Amniotic stem cell (primary cell): ENCODE measurements around the gene MYO16.
"Not testable (repeated sequence)": the region's sequence is repeated elsewhere in the genome, so short reads cannot be mapped to it uniquely, and the experiment has no call there.

Experiments
- DNase-seq: peaks from one replicate; lab custom pipeline; 2025; lab: John Stamatoyannopoulos, UW

The MYO16 gene

GRCh38 chr13:108895220-108895704 lies 265.9 kb downstream of the MYO16 start:
- peak; percentile 51 for DNase-seq

GRCh38 chr13:108897955-108898354 lies 268.5 kb downstream of the MYO16 start:
- DNase-seq, result no peak

GRCh38 chr13:108902405-108903155 lies 273.2 kb downstream of the MYO16 start:
- no peak for DNase-seq

- no peak for DNase-seq
Measured at GRCh38 chr13:108903613-108904012, 274.2 kb downstream of the MYO16 start.

GRCh38 chr13:108911807-108912206 lies 282.4 kb downstream of the MYO16 start:
- no peak for DNase-seq

GRCh38 chr13:108913731-108914130 lies 284.3 kb downstream of the MYO16 start:
- DNase-seq, result not testable (repeated sequence)

GRCh38 chr13:108915095-108915633 lies 285.8 kb downstream of the MYO16 start:
- no peak for DNase-seq

GRCh38 chr13:108915634-108916512 lies 286.5 kb downstream of the MYO16 start:
- peak; percentile 86 for DNase-seq

GRCh38 chr13:108917581-108917980 lies 288.2 kb downstream of the MYO16 start:
- no peak for DNase-seq

GRCh38 chr13:108919036-108919907 lies 289.9 kb downstream of the MYO16 start:
- DNase-seq, result no peak

- DNase-seq, result no peak
Measured at GRCh38 chr13:108920137-108920536, 290.7 kb downstream of the MYO16 start.

- no peak for DNase-seq
Measured at GRCh38 chr13:108921238-108921637, 291.8 kb downstream of the MYO16 start.

GRCh38 chr13:108922108-108922507 lies 292.7 kb downstream of the MYO16 start:
- DNase-seq, result no peak

- DNase-seq, result no peak
Measured at GRCh38 chr13:108923386-108924047, 294.1 kb downstream of the MYO16 start.

GRCh38 chr13:108924134-108924533 lies 294.7 kb downstream of the MYO16 start:
- no peak for DNase-seq

GRCh38 chr13:108924541-108924940 lies 295.1 kb downstream of the MYO16 start:
- no peak for DNase-seq

GRCh38 chr13:108925070-108925469 lies 295.7 kb downstream of the MYO16 start:
- DNase-seq, result no peak

GRCh38 chr13:108926862-108927261 lies 297.5 kb downstream of the MYO16 start:
- no peak for DNase-seq

- DNase-seq, result no peak
Measured at GRCh38 chr13:108927615-108928014, 298.2 kb downstream of the MYO16 start.

GRCh38 chr13:108929532-108930206 lies 300.3 kb downstream of the MYO16 start:
- no peak for DNase-seq

- DNase-seq, result no peak
Measured at GRCh38 chr13:108932196-108932595, 302.8 kb downstream of the MYO16 start.
